AG08395 (cell line): ENCODE measurements around the gene CCDC74B.
"Not testable (repeated sequence)": the region's sequence is repeated elsewhere in the genome, so short reads cannot be mapped to it uniquely, and the experiment has no call there.

Experiments used
- DNase-seq: peaks from one replicate; pipeline ENCODE4 v3.0.0; 2012; ENCODE audit warnings: mixed read lengths, low spot score

Gene CCDC74B

GRCh38 chr2:130166611-130167010 is 21.7 kb upstream of the CCDC74B start:
- not testable (repeated sequence) for DNase-seq

GRCh38 chr2:130165293-130166016 is 20.5 kb upstream of the CCDC74B start:
- no peak for DNase-seq

- DNase-seq, result no peak
These were observed 18.1 kb upstream of the CCDC74B start for GRCh38 chr2:130162968-130163367.

- not testable (repeated sequence) for DNase-seq
These were observed 17.6 kb upstream of the CCDC74B start for GRCh38 chr2:130162486-130162885.

- DNase-seq, result not testable (repeated sequence)
These were observed 16.2 kb upstream of the CCDC74B start for GRCh38 chr2:130160838-130161705.

- no peak for DNase-seq
These were observed 15.2 kb upstream of the CCDC74B start for GRCh38 chr2:130160131-130160530.

- DNase-seq, result not testable (repeated sequence)
These were observed 14.5 kb upstream of the CCDC74B start for GRCh38 chr2:130159376-130159775.

GRCh38 chr2:130158631-130159030 is 13.7 kb upstream of the CCDC74B start:
- DNase-seq, result no peak

GRCh38 chr2:130157825-130158514 is 13.1 kb upstream of the CCDC74B start:
- DNase-seq, result not testable (repeated sequence)

GRCh38 chr2:130157354-130157753 is 12.4 kb upstream of the CCDC74B start:
- DNase-seq, result not testable (repeated sequence)

- no peak for DNase-seq
These were observed 11.7 kb upstream of the CCDC74B start for GRCh38 chr2:130156624-130157004.

- peak; percentile 13 for DNase-seq
These were observed 11.2 kb upstream of the CCDC74B start for GRCh38 chr2:130155956-130156623.

- no peak for DNase-seq
These were observed 10.2 kb upstream of the CCDC74B start for GRCh38 chr2:130154773-130155765.

- DNase-seq, result not testable (repeated sequence)
These were observed 9.5 kb upstream of the CCDC74B start for GRCh38 chr2:130154423-130154770.

- DNase-seq, result not testable (repeated sequence)
These were observed 9.0 kb upstream of the CCDC74B start for GRCh38 chr2:130153721-130154422.

- no peak for DNase-seq
These were observed 8.1 kb upstream of the CCDC74B start for GRCh38 chr2:130152816-130153595.

GRCh38 chr2:130152136-130152815 is 7.4 kb upstream of the CCDC74B start:
- not testable (repeated sequence) for DNase-seq

GRCh38 chr2:130151145-130151512 is 6.2 kb upstream of the CCDC74B start:
- not testable (repeated sequence) for DNase-seq
